Osteocyte (in vitro differentiated cells): Measurements from ENCODE around the gene UNK. TPM values are rescaled to one million over a fixed set of nuclear protein-coding genes. Genes with fewer than 3 reads are reported as not detected.

Experiments
- DNase-seq: peaks from one replicate; pipeline ENCODE4 v3.0.0; 2021; ENCODE audit warnings: mixed read lengths; ENCODE audit not compliant: unreplicated experiment; ENCODE audit errors: extremely low spot score
- H3K27ac Mint-ChIP-seq: one replicate; pipeline ENCODE4 v1.8.0; 2021; ENCODE audit warnings: mild to moderate bottlenecking, mixed read lengths; ENCODE audit not compliant: unreplicated experiment
- H3K27me3 Mint-ChIP-seq: one replicate; pipeline ENCODE4 v1.8.0; 2021; ENCODE audit warnings: mixed read lengths; ENCODE audit not compliant: unreplicated experiment
- H3K36me3 Mint-ChIP-seq: one replicate; pipeline ENCODE4 v1.8.0; 2021; ENCODE audit warnings: mixed read lengths; ENCODE audit not compliant: unreplicated experiment
- H3K4me1 Mint-ChIP-seq: one replicate; pipeline ENCODE4 v1.8.0; 2021; ENCODE audit warnings: mixed read lengths; ENCODE audit not compliant: unreplicated experiment
- H3K4me3 Mint-ChIP-seq: one replicate; pipeline ENCODE4 v1.8.0; 2021; ENCODE audit warnings: mild to moderate bottlenecking, moderate library complexity, mixed read lengths; ENCODE audit not compliant: unreplicated experiment
- H3K9me3 Mint-ChIP-seq: one replicate; pipeline ENCODE4 v1.8.0; 2021; ENCODE audit warnings: mixed read lengths; ENCODE audit not compliant: unreplicated experiment
- CTCF ChIP-seq: fragments of 200-600 bp; sonication (generic); IDR thresholded peaks from 2 replicates; pipeline ENCODE4 v1.5.0; 2021; ENCODE audit warnings: antibody characterized with exemption, mild to moderate bottlenecking, moderate library complexity
- total RNA-seq: library from RNA; stranded (reverse); gene quantifications from 2 replicates; pipeline ENCODE4 v1.2.1, GENCODE V29; 2021

The UNK gene
- total RNA-seq, 1 donor from 2014 or later = 38.2 TPM

DNA sequence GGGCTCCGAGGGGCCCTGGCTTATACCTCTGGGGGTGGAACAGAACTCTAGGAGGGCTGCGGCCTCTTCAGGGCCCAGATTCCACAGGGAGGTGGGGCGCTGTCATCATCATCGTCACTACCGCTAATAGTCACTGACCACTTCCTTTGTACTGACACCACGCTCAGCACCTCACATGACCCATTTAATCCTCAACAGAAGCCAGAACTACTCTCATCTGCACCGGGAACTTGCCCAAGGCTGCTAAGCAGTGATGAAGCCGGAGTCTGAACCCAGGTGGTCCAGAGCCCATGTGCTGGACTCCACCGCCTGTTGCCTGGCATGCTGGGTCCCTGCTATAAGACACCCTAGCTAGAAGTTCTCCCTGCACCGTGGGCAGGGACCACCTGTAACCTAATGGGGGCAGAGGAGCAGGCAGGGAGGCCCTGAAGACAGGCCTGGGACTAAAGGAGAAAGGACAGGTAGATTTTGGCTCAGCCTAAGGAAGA, 47.6 kb downstream of the UNK start:
- no peak for TF ChIP-seq CTCF
- no peaks in the 10 kb centered on the region for H3K36me3 Mint-ChIP-seq
- H3K4me1 Mint-ChIP-seq = peaks cover 11% of the 10 kb centered on the region
- H3K27me3 Mint-ChIP-seq = no peaks in the 10 kb centered on the region
- H3K9me3 Mint-ChIP-seq = no peaks in the 10 kb centered on the region
- H3K4me3 Mint-ChIP-seq = no peak overlapping the region
- no peak for DNase-seq
- H3K27ac Mint-ChIP-seq = no peak overlapping the region

DNA sequence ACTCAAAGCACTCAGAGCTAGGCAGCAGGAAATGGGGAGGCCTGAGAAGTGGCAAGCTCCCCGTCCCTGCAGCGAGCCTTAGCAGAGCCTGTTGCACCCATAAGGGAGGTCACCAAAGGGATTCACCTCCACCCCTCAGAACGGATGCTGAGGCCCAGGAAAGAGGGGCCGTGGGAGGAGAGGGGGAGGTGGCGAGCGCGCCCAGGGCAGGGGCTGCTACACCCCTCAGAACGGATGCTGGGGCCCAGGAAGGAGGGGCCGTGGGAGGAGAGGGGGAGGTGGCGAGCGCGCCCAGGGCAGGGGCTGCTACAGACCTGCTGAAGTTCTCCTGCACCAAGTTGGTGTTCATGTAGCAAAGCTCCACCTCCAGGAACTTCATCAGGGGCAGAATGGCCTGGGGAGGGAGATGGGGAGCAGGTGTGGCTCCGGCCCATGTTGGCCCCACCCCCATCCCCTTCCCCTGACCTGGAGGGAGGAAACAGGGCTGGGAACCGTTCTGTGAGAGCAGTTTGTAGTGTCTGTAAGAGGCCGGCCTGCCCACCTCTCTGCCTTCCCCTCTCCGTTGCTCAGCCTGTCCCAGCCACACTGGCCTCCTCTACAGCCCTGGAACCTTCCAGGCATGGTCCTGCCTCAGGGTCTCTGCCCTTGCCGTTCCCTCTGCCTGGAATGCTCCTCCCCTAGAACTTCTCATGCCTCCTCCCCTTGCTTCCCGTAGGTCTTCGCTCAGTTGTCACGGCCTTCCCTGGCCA, 48.2 kb downstream of the UNK start:
- Mint-ChIP-seq H3K4me3 (no peak overlapping the region), H3K27me3 (no peaks in the 10 kb centered on the region), H3K9me3 (no peaks in the 10 kb centered on the region), H3K27ac (no peak overlapping the region), H3K4me1 (peaks cover 5% of the 10 kb centered on the region), H3K36me3 (no peaks in the 10 kb centered on the region)
- no peak for DNase-seq
- TF ChIP-seq CTCF = no peak

DNA sequence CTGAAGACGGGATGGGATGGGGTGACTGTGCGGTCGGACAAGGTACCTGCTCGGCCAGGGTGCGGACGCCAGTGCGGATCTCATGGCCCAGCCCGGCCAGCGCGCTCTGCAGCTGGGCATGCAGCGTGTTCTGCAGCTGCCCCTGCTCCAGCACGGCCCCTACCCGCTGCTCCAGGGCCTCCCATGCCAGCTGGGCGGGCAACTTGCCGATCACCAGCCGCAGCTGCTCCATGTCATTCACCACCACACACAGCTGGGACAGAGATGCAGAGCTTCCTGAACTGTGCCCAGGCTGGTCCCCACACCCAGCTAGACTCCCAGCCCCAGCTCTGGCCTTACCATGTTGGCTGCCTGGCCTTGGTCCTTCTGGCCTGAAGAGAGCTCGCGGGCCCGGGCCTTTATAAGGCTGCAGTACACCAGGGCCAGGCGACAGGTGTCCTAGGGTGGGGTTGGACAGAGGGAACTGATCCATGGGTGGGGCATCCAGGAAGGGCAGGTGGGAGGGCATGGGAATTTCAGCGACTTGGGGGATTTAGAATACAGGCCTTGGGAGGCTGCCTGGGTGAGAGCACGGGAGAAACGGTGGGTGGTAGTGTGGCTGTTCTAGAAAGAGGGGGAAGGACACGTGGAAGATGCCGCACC, 49.8 kb downstream of the UNK start:
- no peaks in the 10 kb centered on the region for H3K4me1 Mint-ChIP-seq
- no peak overlapping the region for H3K27ac Mint-ChIP-seq
- no peaks in the 10 kb centered on the region for H3K9me3 Mint-ChIP-seq
- H3K27me3 Mint-ChIP-seq = no peaks in the 10 kb centered on the region
- no peak for DNase-seq
- no peaks in the 10 kb centered on the region for H3K36me3 Mint-ChIP-seq
- no peak overlapping the region for H3K4me3 Mint-ChIP-seq
- no peak for TF ChIP-seq CTCF

DNA sequence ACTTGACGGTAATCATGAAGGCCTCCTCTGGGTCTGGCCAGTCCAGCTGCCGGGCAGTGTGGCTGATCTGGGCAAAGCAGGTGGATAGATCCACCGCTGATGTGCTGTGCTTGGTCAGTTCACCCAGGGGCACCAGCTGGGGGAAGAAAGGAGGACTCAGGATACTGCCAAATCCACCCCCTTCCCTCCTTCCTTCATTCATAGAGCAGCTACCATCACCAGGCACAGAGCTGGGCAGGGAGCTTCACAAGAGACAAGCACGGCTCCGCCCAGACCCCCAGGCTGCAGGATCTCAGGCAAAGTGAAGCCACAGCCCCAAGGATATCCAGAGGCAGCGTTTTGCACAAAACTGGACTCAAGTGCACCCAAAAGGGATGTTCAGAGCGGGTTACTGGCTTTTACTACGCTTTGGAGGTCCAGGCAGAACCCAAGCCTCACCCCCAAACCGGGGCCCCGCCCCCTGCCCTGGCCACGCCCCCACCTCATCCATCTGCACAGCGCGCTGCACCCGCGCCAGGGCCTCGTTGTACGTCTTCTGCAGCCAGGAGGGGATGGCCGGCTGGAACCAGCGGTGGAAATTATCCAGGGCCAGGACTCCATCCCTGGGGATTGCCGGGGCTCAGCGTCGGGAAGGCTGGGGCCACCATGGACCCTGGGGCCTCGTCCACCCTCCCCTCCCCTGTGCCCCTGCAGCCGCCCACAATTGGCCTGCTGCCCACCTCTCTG, 50.5 kb downstream of the UNK start:
- H3K4me1 Mint-ChIP-seq = no peaks in the 10 kb centered on the region
- no peak overlapping the region for H3K4me3 Mint-ChIP-seq
- no peak for DNase-seq
- no peaks in the 10 kb centered on the region for H3K9me3 Mint-ChIP-seq
- no peaks in the 10 kb centered on the region for H3K36me3 Mint-ChIP-seq
- no peak for TF ChIP-seq CTCF
- H3K27me3 Mint-ChIP-seq = no peaks in the 10 kb centered on the region
- H3K27ac Mint-ChIP-seq = no peak overlapping the region

DNA sequence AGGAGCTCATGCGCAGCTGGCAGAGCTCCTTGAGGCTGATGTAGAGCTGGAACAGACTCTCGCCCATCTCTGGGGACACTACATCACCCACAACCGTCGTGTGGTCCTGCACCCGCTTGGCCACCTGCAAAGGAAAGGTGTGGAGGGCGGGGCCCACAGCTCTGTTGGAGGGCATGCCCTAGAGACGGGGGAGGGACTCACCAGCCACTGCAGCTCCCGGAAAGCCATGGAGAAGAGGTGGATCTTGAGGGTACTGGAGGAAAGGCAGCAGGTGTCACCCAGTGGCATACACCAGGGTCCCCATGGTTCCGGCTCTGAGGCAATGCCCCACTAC, 51.0 kb downstream of the UNK start:
- Mint-ChIP-seq H3K27ac (no peak overlapping the region), H3K4me3 (no peak overlapping the region), H3K4me1 (no peaks in the 10 kb centered on the region), H3K36me3 (no peaks in the 10 kb centered on the region), H3K9me3 (no peaks in the 10 kb centered on the region), H3K27me3 (no peaks in the 10 kb centered on the region)
- DNase-seq = no peak
- TF ChIP-seq CTCF = no peak
